SK-N-SH treated with all-trans-retinoic acid at 6 μM for 48 hours (cell line): Measurements from ENCODE around the gene LYL1.

Experiments
- ATAC-seq: fragments of 200-7000 bp; cut with Tn5 transposase; 3 replicates; pipeline ENCODE4 v1.9.1; 2020; ENCODE audit warnings: mild to moderate bottlenecking, moderate library complexity
- ARNTL ChIP-seq: fragments of 450-650 bp; formaldehyde crosslinking; IDR thresholded peaks from 2 replicates; pipeline ENCODE4 v1.5.0; 2020; ENCODE audit warnings: low read depth, mild to moderate bottlenecking, moderate library complexity, borderline replicate concordance
- BACH2 ChIP-seq: fragments of 250-450 bp; sonication (Bioruptor Pico); IDR thresholded peaks from 2 replicates; pipeline ENCODE4 v1.9.0; 2021; ENCODE audit warnings: mild to moderate bottlenecking, borderline replicate concordance
- CREB5 ChIP-seq: fragments of 250-450 bp; sonication (Bioruptor Pico); IDR thresholded peaks from 2 replicates; pipeline ENCODE4 v1.5.1; 2020; ENCODE audit warnings: low read depth, mild to moderate bottlenecking, moderate library complexity
- CSDC2 ChIP-seq: fragments of 250-450 bp; sonication (Bioruptor Pico); IDR thresholded peaks from 2 replicates; pipeline ENCODE4 v1.5.0; 2020; ENCODE audit warnings: mild to moderate bottlenecking, moderate library complexity
- ESRRG ChIP-seq: fragments of 250-450 bp; sonication (Bioruptor Pico); IDR thresholded peaks from 2 replicates; pipeline ENCODE4 v1.6.1; 2021; ENCODE audit warnings: mild to moderate bottlenecking
- ISL1 ChIP-seq: fragments of 250-450 bp; sonication (Bioruptor Pico); IDR thresholded peaks from 2 replicates; pipeline ENCODE4 v2.1.2; 2022; ENCODE audit warnings: mild to moderate bottlenecking, moderate library complexity
- OSR1 ChIP-seq: fragments of 250-450 bp; sonication (Bioruptor Pico); IDR thresholded peaks from 2 replicates; pipeline ENCODE4 v1.8.0; 2022; ENCODE audit warnings: moderate library complexity, mild to moderate bottlenecking, inconsistent platforms
- POU6F1 ChIP-seq: fragments of 250-450 bp; sonication (Bioruptor Pico); IDR thresholded peaks from 2 replicates; pipeline ENCODE4 v1.8.0; 2021; ENCODE audit warnings: low read depth, mild to moderate bottlenecking, moderate library complexity, borderline replicate concordance
- PPARA ChIP-seq: fragments of 250-450 bp; sonication (Bioruptor Pico); IDR thresholded peaks from 2 replicates; pipeline ENCODE4 v1.5.0; 2020; ENCODE audit warnings: mild to moderate bottlenecking, borderline replicate concordance
- RARB ChIP-seq: fragments of 250-450 bp; sonication (Bioruptor Pico); IDR thresholded peaks from 2 replicates; pipeline ENCODE4 v1.8.0; 2021; ENCODE audit warnings: mild to moderate bottlenecking, moderate library complexity
- SNAI2 ChIP-seq: fragments of 250-450 bp; sonication (Bioruptor Pico); IDR thresholded peaks from 2 replicates; pipeline ENCODE4 v1.5.0; 2020; ENCODE audit warnings: mild to moderate bottlenecking, moderate library complexity
- TCF4 ChIP-seq: fragments of 250-450 bp; sonication (Bioruptor Pico); IDR thresholded peaks from 2 replicates; pipeline ENCODE4 v1.8.0; 2021; ENCODE audit warnings: mild to moderate bottlenecking, moderate library complexity, borderline replicate concordance
- TOX ChIP-seq: fragments of 250-450 bp; sonication (Bioruptor Pico); IDR thresholded peaks from 2 replicates; pipeline ENCODE4 v1.8.0; 2021; ENCODE audit warnings: mild to moderate bottlenecking, moderate library complexity, borderline replicate concordance
- ZC3H10 ChIP-seq: fragments of 250-450 bp; sonication (Bioruptor Pico); IDR thresholded peaks from 2 replicates; pipeline ENCODE4 v1.5.1; 2021; ENCODE audit warnings: mild to moderate bottlenecking, moderate library complexity
- ZFP3 ChIP-seq: fragments of 250-450 bp; sonication (Bioruptor Pico); IDR thresholded peaks from 2 replicates; pipeline ENCODE4 v1.5.0; 2020; ENCODE audit warnings: mild to moderate bottlenecking, moderate library complexity
- ZNF70 ChIP-seq: fragments of 450-650 bp; formaldehyde crosslinking; IDR thresholded peaks from 2 replicates; pipeline ENCODE4 v1.5.0; 2020; ENCODE audit warnings: mild to moderate bottlenecking, moderate library complexity
- ZNF8 ChIP-seq: fragments of 450-650 bp; formaldehyde crosslinking; IDR thresholded peaks from 2 replicates; pipeline ENCODE4 v1.5.0; 2020; ENCODE audit warnings: mild to moderate bottlenecking, moderate library complexity
- TF ChIP-seq, protein P1 (sequence below): fragments of 250-450 bp; sonication (Bioruptor Pico); IDR thresholded peaks from 2 replicates; pipeline ENCODE4 v1.5.0; 2020; ENCODE audit warnings: mild to moderate bottlenecking, moderate library complexity
- TF ChIP-seq, protein P2 (sequence below): fragments of 250-450 bp; sonication (Bioruptor Pico); IDR thresholded peaks from 2 replicates; pipeline ENCODE4 v1.5.1; 2021; ENCODE audit warnings: mild to moderate bottlenecking, moderate library complexity

LYL1 gene

DNA sequence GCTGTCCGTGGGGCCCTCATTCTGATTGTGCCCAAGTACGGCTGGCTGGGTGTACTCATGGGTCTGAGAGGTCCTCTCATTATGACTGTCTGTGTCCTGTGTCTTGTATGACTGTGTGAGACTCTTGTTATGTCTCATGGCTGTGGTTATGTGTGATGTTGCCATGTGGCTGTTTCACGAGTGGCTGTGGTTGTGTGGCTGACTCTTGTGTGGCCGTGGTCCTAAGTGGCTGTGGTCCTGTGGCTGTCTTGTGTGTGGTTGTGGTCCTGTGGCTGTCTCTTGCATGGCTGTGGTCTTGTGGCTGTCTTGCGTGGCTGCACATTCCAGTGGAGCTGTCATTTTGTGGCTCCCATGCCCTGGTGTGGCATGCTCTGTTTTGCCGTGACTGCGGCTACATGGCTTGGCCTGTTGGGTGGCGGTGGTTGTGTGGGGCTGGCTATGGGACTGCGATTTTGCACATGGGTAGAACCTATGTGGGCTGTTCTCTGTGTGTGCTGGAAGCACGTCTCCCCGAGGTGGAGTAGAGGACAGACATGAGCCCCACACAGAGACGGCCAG, 2.5 kb downstream of the LYL1 start:
- TF ChIP-seq CREB5 (CRISPR knock-in tag) (no peak), CSDC2 (no peak), BACH2 (no peak), ISL1 (CRISPR knock-in tag) (no peak), POU6F1 (no peak)
- ATAC-seq: no peak

DNA sequence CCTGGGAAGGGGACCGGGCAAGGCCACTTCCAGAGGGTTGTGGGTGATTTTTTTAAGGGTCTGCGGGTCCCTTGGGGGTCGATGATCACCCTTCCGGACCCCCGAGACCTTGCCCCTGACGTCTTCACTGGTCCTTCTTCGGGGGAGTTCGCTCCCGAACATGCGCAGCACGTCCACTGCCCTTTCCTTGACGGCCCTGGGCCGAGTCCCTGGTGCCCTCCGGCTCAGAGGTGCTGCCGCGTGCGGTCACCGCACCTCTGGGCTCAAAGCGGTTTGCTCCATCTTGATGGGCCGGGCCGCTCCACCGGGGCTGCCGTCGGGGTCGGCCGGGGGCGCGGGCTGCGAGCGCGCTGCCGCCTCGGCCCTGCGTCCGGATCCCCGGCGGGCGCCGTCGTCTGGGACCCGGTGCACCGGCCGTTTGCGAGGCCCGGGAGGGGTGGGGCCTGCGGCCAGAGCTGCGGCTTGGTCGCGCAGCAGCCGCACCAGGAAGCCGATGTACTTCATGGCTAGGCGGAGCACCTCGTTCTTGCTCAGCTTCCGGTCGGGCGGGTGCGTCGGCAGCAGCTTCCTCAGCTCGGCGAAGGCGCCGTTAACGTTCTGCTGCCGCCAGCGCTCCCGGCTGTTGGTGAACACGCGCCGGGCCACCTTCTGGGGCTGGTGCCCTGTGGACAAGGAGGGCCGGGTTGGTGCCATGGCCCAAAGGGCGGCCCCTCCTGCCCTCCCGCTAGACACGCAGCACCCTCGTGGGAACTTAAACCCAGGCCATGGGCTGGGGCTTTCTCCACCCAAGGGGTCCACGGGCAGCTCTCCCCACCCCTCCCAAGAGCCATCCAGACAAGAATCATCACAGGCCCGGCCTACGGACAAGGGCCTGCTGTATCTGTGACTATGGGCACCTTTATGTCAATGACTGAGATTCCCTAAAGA, 3.3 kb downstream of the LYL1 start:
- ATAC-seq: no peak
- TF ChIP-seq CREB5 (CRISPR knock-in tag) (no peak), ISL1 (CRISPR knock-in tag) (no peak), ARNTL (no peak), OSR1 (CRISPR knock-in tag) (no peak), BACH2 (no peak), SNAI2 (CRISPR knock-in tag) (no peak), CSDC2 (no peak), ESRRG (no peak), RARB (CRISPR knock-in tag) (no peak), POU6F1 (no peak), ZNF8 (CRISPR knock-in tag) (no peak), ZC3H10 (no peak), TOX (CRISPR knock-in tag) (no peak), ZFP3 (CRISPR knock-in tag) (no peak), ZNF70 (CRISPR knock-in tag) (no peak), PPARA (CRISPR knock-in tag) (no peak), TCF4 (CRISPR knock-in tag) (no peak)
- TF ChIP-seq, protein P1, sequence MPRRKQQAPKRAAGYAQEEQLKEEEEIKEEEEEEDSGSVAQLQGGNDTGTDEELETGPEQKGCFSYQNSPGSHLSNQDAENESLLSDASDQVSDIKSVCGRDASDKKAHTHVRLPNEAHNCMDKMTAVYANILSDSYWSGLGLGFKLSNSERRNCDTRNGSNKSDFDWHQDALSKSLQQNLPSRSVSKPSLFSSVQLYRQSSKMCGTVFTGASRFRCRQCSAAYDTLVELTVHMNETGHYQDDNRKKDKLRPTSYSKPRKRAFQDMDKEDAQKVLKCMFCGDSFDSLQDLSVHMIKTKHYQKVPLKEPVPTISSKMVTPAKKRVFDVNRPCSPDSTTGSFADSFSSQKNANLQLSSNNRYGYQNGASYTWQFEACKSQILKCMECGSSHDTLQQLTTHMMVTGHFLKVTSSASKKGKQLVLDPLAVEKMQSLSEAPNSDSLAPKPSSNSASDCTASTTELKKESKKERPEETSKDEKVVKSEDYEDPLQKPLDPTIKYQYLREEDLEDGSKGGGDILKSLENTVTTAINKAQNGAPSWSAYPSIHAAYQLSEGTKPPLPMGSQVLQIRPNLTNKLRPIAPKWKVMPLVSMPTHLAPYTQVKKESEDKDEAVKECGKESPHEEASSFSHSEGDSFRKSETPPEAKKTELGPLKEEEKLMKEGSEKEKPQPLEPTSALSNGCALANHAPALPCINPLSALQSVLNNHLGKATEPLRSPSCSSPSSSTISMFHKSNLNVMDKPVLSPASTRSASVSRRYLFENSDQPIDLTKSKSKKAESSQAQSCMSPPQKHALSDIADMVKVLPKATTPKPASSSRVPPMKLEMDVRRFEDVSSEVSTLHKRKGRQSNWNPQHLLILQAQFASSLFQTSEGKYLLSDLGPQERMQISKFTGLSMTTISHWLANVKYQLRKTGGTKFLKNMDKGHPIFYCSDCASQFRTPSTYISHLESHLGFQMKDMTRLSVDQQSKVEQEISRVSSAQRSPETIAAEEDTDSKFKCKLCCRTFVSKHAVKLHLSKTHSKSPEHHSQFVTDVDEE: no peak
- TF ChIP-seq, protein P2, sequence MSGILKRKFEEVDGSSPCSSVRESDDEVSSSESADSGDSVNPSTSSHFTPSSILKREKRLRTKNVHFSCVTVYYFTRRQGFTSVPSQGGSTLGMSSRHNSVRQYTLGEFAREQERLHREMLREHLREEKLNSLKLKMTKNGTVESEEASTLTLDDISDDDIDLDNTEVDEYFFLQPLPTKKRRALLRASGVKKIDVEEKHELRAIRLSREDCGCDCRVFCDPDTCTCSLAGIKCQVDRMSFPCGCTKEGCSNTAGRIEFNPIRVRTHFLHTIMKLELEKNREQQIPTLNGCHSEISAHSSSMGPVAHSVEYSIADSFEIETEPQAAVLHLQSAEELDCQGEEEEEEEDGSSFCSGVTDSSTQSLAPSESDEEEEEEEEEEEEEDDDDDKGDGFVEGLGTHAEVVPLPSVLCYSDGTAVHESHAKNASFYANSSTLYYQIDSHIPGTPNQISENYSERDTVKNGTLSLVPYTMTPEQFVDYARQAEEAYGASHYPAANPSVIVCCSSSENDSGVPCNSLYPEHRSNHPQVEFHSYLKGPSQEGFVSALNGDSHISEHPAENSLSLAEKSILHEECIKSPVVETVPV (CRISPR knock-in tag): no peak
